SK-N-SH treated with all-trans-retinoic acid at 6 μM for 48 hours (cell line): ENCODE data around the gene DDX31.

Experiments used
- ATAC-seq: fragments of 200-7000 bp; cut with Tn5 transposase; 3 replicates; pipeline ENCODE4 v1.9.1; 2020; ENCODE audit warnings: mild to moderate bottlenecking, moderate library complexity
- ARNTL ChIP-seq: fragments of 450-650 bp; formaldehyde crosslinking; IDR thresholded peaks from 2 replicates; pipeline ENCODE4 v1.5.0; 2020; ENCODE audit warnings: low read depth, mild to moderate bottlenecking, moderate library complexity, borderline replicate concordance
- BACH2 ChIP-seq: fragments of 250-450 bp; sonication (Bioruptor Pico); IDR thresholded peaks from 2 replicates; pipeline ENCODE4 v1.9.0; 2021; ENCODE audit warnings: mild to moderate bottlenecking, borderline replicate concordance
- CSDC2 ChIP-seq: fragments of 250-450 bp; sonication (Bioruptor Pico); IDR thresholded peaks from 2 replicates; pipeline ENCODE4 v1.5.0; 2020; ENCODE audit warnings: mild to moderate bottlenecking, moderate library complexity
- GLIS3 ChIP-seq: fragments of 250-450 bp; sonication (Bioruptor Pico); IDR thresholded peaks from 2 replicates; pipeline ENCODE4 v1.5.0; 2020; ENCODE audit warnings: mild to moderate bottlenecking, moderate library complexity
- OSR1 ChIP-seq: fragments of 250-450 bp; sonication (Bioruptor Pico); IDR thresholded peaks from 2 replicates; pipeline ENCODE4 v1.8.0; 2022; ENCODE audit warnings: moderate library complexity, mild to moderate bottlenecking, inconsistent platforms
- PPARA ChIP-seq: fragments of 250-450 bp; sonication (Bioruptor Pico); IDR thresholded peaks from 2 replicates; pipeline ENCODE4 v1.5.0; 2020; ENCODE audit warnings: mild to moderate bottlenecking, borderline replicate concordance
- RARB ChIP-seq: fragments of 250-450 bp; sonication (Bioruptor Pico); IDR thresholded peaks from 2 replicates; pipeline ENCODE4 v1.8.0; 2021; ENCODE audit warnings: mild to moderate bottlenecking, moderate library complexity
- SNAI2 ChIP-seq: fragments of 250-450 bp; sonication (Bioruptor Pico); IDR thresholded peaks from 2 replicates; pipeline ENCODE4 v1.5.0; 2020; ENCODE audit warnings: mild to moderate bottlenecking, moderate library complexity
- TCF4 ChIP-seq: fragments of 250-450 bp; sonication (Bioruptor Pico); IDR thresholded peaks from 2 replicates; pipeline ENCODE4 v1.8.0; 2021; ENCODE audit warnings: mild to moderate bottlenecking, moderate library complexity, borderline replicate concordance
- TOX ChIP-seq: fragments of 250-450 bp; sonication (Bioruptor Pico); IDR thresholded peaks from 2 replicates; pipeline ENCODE4 v1.8.0; 2021; ENCODE audit warnings: mild to moderate bottlenecking, moderate library complexity, borderline replicate concordance
- ZC3H10 ChIP-seq: fragments of 250-450 bp; sonication (Bioruptor Pico); IDR thresholded peaks from 2 replicates; pipeline ENCODE4 v1.5.1; 2021; ENCODE audit warnings: mild to moderate bottlenecking, moderate library complexity
- ZFP30 ChIP-seq: fragments of 450-650 bp; formaldehyde crosslinking; IDR thresholded peaks from 2 replicates; pipeline ENCODE4 v1.5.0; 2022; ENCODE audit warnings: mild to moderate bottlenecking, moderate library complexity
- ZNF565 ChIP-seq: fragments of 450-650 bp; formaldehyde crosslinking; conservative IDR thresholded peaks from 2 replicates; pipeline ENCODE4 v1.5.0; 2020; ENCODE audit warnings: low read depth, mild to moderate bottlenecking, moderate library complexity
- ZNF70 ChIP-seq: fragments of 450-650 bp; formaldehyde crosslinking; IDR thresholded peaks from 2 replicates; pipeline ENCODE4 v1.5.0; 2020; ENCODE audit warnings: mild to moderate bottlenecking, moderate library complexity
- TF ChIP-seq, protein P1 (sequence below): fragments of 250-450 bp; sonication (Bioruptor Pico); IDR thresholded peaks from 2 replicates; pipeline ENCODE4 v1.5.1; 2021; ENCODE audit warnings: mild to moderate bottlenecking, moderate library complexity
- TF ChIP-seq, protein P2 (sequence below): fragments of 250-450 bp; sonication (Bioruptor Pico); IDR thresholded peaks from 2 replicates; pipeline ENCODE4 v1.5.0; 2020; ENCODE audit warnings: mild to moderate bottlenecking, moderate library complexity
- TF ChIP-seq, protein P3 (sequence below): fragments of 250-450 bp; sonication (Bioruptor Pico); IDR thresholded peaks from 2 replicates; pipeline ENCODE4 v1.8.0; 2021; ENCODE audit warnings: low read depth, mild to moderate bottlenecking, moderate library complexity, borderline replicate concordance
- TF ChIP-seq, protein P4 (sequence below): fragments of 250-450 bp; sonication (Bioruptor Pico); IDR thresholded peaks from 2 replicates; pipeline ENCODE4 v1.8.0; 2020; ENCODE audit warnings: mild to moderate bottlenecking, moderate library complexity, borderline replicate concordance

Gene DDX31

DNA sequence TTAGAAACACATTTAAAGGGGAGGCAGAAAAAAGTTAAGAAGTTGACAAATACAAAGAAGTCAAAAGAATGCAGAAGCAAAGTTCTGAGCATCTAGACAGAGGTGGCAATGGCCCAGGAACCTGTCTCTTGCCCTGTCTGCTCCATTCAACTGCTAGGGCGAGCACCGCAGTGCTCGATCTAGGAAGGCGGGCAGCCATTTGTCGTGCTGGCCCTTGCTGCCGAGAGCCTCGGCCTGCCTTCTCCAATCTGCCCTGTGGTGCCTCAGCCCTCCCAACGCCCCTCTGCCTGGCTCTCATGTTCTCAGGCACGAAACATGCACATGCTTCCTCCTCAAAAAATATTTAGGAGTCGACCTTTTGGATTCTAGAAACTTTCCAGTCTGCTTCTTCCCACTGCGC is 42.2 kb downstream of the DDX31 start (continued):
- TF ChIP-seq, protein P1, sequence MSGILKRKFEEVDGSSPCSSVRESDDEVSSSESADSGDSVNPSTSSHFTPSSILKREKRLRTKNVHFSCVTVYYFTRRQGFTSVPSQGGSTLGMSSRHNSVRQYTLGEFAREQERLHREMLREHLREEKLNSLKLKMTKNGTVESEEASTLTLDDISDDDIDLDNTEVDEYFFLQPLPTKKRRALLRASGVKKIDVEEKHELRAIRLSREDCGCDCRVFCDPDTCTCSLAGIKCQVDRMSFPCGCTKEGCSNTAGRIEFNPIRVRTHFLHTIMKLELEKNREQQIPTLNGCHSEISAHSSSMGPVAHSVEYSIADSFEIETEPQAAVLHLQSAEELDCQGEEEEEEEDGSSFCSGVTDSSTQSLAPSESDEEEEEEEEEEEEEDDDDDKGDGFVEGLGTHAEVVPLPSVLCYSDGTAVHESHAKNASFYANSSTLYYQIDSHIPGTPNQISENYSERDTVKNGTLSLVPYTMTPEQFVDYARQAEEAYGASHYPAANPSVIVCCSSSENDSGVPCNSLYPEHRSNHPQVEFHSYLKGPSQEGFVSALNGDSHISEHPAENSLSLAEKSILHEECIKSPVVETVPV (CRISPR knock-in tag): no peak
- TF ChIP-seq, protein P2, sequence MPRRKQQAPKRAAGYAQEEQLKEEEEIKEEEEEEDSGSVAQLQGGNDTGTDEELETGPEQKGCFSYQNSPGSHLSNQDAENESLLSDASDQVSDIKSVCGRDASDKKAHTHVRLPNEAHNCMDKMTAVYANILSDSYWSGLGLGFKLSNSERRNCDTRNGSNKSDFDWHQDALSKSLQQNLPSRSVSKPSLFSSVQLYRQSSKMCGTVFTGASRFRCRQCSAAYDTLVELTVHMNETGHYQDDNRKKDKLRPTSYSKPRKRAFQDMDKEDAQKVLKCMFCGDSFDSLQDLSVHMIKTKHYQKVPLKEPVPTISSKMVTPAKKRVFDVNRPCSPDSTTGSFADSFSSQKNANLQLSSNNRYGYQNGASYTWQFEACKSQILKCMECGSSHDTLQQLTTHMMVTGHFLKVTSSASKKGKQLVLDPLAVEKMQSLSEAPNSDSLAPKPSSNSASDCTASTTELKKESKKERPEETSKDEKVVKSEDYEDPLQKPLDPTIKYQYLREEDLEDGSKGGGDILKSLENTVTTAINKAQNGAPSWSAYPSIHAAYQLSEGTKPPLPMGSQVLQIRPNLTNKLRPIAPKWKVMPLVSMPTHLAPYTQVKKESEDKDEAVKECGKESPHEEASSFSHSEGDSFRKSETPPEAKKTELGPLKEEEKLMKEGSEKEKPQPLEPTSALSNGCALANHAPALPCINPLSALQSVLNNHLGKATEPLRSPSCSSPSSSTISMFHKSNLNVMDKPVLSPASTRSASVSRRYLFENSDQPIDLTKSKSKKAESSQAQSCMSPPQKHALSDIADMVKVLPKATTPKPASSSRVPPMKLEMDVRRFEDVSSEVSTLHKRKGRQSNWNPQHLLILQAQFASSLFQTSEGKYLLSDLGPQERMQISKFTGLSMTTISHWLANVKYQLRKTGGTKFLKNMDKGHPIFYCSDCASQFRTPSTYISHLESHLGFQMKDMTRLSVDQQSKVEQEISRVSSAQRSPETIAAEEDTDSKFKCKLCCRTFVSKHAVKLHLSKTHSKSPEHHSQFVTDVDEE (CRISPR knock-in tag): no peak
- TF ChIP-seq CSDC2 (CRISPR knock-in tag): no peak

DNA sequence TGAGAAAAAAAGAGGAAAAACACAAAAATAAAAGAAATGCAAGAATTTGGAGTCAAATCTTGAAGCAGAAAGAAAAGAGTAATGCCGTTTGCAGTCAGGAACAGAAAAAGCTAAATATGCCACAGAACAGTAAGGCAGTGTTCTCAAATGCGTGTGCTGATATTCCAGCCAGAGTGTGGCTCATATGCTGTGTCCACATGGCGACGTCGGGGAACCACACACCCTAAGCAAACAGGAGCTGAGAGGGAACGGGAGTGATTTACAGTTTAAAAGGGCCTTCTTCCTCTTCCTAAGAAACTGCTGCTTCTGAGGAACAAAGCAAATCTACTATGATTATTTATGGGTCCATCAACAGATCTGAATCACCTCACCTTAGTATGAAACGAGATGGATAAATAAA is 42.7 kb downstream of the DDX31 start:
- TF ChIP-seq, protein P3, sequence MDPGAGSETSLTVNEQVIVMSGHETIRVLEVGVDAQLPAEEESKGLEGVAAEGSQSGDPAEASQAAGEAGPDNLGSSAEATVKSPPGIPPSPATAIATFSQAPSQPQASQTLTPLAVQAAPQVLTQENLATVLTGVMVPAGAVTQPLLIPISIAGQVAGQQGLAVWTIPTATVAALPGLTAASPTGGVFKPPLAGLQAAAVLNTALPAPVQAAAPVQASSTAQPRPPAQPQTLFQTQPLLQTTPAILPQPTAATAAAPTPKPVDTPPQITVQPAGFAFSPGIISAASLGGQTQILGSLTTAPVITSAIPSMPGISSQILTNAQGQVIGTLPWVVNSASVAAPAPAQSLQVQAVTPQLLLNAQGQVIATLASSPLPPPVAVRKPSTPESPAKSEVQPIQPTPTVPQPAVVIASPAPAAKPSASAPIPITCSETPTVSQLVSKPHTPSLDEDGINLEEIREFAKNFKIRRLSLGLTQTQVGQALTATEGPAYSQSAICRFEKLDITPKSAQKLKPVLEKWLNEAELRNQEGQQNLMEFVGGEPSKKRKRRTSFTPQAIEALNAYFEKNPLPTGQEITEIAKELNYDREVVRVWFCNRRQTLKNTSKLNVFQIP (CRISPR knock-in tag): no peak
- TF ChIP-seq ZC3H10 (CRISPR knock-in tag) (no peak), SNAI2 (CRISPR knock-in tag) (no peak), ZNF70 (no peak), ARNTL (CRISPR knock-in tag) (no peak), ZFP30 (no peak), TCF4 (CRISPR knock-in tag) (no peak), CSDC2 (CRISPR knock-in tag) (no peak), PPARA (CRISPR knock-in tag) (no peak), OSR1 (CRISPR knock-in tag) (no peak), BACH2 (CRISPR knock-in tag) (no peak), TOX (CRISPR knock-in tag) (no peak), ZNF565 (CRISPR knock-in tag) (no peak), RARB (CRISPR knock-in tag) (no peak), GLIS3 (no peak)
- TF ChIP-seq, protein P4, sequence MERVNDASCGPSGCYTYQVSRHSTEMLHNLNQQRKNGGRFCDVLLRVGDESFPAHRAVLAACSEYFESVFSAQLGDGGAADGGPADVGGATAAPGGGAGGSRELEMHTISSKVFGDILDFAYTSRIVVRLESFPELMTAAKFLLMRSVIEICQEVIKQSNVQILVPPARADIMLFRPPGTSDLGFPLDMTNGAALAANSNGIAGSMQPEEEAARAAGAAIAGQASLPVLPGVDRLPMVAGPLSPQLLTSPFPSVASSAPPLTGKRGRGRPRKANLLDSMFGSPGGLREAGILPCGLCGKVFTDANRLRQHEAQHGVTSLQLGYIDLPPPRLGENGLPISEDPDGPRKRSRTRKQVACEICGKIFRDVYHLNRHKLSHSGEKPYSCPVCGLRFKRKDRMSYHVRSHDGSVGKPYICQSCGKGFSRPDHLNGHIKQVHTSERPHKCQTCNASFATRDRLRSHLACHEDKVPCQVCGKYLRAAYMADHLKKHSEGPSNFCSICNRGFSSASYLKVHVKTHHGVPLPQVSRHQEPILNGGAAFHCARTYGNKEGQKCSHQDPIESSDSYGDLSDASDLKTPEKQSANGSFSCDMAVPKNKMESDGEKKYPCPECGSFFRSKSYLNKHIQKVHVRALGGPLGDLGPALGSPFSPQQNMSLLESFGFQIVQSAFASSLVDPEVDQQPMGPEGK (CRISPR knock-in tag): no peak
- TF ChIP-seq, protein P1 (CRISPR knock-in tag): no peak
- no peak for ATAC-seq

DNA sequence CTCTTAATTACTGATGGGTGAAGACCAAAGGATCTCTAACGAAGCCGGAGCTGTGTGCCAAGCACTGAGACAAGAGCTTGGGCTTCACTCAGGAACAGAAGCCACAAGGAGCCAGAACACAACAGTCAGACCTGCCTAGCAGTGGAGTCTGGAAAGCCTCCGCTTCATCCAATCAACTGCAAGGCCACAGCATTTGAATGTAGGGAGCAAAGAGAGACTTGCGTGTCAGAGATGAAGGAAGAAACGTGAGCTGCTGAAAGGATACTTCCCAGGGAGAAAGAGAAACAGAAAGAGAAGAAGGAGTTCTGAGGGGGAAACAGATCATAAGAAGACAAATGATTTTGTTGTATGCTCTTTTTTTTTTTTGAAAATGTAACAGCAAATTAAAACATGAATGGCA is 43.5 kb downstream of the DDX31 start:
- ATAC-seq: no peak
- TF ChIP-seq, protein P1 (CRISPR knock-in tag): no peak
